GM19455 (cell line): ENCODE measurements around the gene STX2.
"Not testable (repeated sequence)": the region's sequence is repeated elsewhere in the genome, so short reads cannot be mapped to it uniquely, and the experiment has no call there.

Experiments used
- ATAC-seq: cut with Tn5 transposase; IDR thresholded peaks from one replicate; pipeline ENCODE4 v1.9.1; 2021; ENCODE audit not compliant: unreplicated experiment

STX2 gene

DNA sequence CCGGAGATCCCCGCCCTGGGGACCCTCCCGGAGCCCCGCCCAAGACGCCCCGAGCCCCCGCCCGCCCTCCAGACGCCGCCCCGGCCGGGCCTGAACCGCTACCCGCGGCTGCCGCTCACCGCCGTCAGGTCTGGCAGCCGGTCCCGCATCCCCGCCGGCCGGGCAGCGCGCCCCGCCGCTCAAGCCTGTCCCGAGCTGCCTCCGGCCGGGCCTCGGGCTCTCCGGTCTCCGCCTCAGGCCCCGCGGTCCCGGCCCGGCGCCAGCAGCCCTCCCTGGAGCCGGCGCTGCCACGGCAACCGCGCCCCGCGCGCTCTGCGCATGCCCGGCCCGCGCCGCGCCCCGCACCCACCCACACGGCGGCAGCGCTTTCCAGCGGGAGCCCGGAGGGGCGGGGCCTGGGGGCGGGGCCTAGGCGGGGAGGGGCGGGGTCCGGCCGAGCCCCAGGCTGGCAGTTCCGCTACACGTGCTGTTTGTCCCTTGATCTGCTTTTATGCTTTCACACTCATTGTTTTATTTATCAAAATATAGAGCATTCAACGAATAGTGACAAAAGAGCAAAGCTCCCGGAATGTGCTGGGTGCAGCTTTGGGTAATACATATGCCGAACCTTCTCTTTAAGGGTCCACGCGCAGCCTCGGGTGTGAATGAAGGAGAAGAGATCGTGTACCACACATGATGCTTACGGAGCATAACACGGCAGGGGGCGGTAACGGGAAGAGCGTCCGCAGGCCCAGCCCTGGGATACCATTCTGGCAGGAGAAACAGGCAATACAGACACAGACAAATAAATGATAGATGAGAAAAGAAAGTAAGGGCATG is at the start of gene STX2:
Gene STX2 (minus strand): TSS at position 300 of the 819 bp plus-strand sequence. CDS start 151 bp downstream, at position 149.
- peak; percentile 81 for ATAC-seq

GRCh38 chr12:130887190-130887589 is 48.1 kb upstream of the STX2 start:
- ATAC-seq = not testable (repeated sequence)

DNA sequence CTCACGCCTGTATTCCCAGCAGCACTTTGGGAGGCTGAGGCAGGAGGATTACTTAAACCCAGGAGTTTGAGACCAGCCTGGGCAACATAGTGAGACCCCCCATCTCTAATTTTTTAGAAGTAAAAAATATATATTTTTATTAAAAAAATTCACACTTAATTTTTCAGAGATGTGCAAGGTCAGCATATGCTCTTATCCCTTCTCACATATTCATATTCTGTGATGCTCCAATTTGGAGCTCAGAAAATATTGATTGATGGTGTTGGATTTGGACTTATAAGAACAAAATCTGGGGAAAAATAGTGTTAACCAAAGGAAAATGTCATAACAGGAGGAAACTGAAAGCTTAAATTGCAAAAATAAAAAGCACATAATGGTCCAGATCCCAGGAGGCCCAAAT is 42.5 kb upstream of the STX2 start:
- ATAC-seq = no peak

GRCh38 chr12:130881046-130881445 is 42.0 kb upstream of the STX2 start:
- no peak for ATAC-seq

GRCh38 chr12:130880411-130880885 is 41.4 kb upstream of the STX2 start:
- no peak for ATAC-seq

DNA sequence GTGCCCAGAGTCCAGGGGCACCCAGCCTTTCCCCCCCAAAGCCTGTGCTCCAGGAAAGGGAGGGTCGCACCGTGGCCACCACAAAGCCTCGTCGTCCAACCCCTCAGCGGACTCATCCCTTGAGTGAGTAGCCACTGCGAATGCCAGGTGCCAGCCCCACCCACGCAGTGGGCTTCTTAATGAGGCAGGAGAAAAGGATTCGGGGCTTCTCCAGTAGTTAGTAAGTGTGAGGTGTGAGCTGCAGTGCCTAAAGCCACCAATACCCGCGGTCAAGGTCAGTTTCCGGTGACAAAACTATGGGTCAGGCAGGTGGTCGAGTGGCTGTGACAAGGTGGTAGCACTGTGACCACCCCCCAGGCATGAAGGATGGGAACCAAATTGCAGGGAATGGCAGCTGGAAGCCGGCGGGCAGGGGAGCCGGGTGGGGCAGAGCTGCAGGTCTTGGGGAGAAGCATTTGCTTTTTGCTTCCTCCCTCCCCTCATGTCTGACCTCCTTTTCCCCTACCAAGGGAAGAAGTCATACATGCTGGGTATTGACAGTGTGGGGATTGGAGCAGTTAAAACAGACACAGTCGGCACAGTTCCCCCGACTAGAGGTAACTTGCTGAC is 40.8 kb upstream of the STX2 start:
- no peak for ATAC-seq

- peak; percentile 67 for ATAC-seq
These were observed 40.2 kb upstream of the STX2 start for GRCh38 chr12:130879212-130879686.

DNA sequence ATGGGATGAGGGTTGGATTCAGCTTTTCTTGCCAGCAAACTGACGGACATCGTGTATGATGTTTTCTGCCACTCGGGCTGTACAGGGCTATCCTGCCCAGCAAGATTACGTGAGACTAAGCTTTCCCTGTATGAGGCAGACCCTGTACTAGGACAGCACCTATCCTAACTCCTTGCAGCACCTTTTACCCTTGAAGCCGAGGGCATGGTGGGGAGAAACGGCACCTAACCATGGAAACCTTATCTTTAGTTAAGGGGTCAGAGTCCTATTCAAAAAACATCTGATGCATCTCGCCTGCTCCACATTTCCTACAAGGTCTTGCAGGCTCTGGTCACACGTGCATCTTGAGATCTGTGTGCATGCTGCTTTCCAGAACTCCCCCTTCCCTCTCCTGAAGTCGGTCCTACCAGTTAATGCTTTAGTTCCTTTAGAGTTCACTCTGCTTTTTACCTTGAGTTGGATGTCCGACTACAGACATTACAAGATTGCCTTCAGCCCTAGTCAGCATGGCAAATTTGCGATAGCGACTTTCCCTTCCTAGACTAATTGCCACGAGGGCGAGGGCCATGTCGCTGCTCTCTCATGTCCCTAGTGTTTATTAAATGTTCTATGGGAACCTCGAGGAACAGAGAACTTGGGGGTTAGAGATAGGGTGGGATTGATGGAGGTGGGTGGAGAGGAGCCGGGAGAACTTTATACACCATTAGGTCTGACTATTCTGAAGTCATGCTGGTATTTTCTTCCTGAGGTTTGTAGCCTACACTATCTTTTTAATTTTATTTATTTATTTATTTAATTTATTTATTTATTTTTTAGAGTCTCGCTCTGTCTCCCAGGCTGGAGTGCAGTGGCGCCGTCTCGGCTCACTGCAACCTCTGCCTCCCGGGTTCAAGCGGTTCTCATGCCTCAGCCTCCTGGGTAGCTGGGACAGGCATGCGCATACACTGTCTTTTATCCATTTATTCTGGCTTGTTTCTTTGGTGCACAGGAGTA is 39.4 kb upstream of the STX2 start:
- no peak for ATAC-seq

DNA sequence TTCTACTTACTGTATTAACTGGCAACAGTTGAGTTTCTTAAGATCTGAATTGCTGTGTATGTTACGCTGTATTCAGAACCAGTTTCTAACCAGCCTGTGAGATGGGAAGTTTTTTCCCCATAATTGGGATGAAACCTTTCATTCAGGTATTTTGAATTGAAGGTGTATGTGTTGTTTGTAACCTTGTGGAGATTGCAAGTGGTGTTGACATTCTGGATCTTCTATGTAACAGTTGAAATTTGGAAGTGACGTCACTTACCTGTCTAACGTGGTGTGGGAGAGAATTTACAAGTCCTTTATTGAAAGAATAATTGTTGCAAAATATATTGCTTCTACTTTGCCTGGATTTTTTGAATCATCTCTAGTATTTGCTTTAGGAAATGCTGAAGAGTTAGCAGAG is 38.3 kb upstream of the STX2 start:
- ATAC-seq = no peak

DNA sequence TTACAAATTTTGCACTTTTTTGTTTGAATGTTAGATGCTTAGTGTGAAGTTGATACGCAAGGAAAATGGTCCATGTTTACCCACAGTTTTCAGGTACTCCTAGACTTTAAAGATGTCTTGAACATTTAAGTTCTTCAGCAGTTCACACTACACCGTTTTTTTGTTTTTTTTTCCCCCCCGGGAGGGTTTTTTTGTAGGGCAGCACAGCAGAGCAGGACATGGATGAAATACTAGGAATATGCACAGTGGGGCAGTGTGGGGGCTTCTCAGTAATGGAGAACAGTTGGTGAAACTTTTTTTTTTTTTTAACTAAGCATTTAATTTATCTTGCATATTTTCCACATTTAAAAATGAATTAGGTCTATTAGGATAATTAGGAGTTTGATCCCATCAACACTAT is 37.7 kb upstream of the STX2 start:
- no peak for ATAC-seq

DNA sequence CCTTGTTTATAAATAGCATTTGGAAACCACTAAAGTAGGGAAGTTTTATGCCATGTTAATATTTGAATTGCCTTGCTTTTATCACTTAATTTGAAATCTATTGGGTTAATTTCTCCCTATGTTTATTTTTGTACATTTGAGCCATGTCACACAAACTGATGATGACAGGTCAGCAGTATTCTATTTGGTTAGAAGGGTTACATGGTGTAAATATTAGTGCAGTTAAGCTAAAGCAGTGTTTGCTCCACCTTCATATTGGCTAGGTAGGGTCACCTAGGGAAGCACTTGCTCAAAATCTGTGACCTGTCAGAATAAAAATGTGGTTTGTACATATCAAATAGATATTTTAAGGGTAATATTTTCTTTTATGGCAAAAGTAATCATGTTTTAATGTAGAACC is 37.2 kb upstream of the STX2 start:
- ATAC-seq = no peak

DNA sequence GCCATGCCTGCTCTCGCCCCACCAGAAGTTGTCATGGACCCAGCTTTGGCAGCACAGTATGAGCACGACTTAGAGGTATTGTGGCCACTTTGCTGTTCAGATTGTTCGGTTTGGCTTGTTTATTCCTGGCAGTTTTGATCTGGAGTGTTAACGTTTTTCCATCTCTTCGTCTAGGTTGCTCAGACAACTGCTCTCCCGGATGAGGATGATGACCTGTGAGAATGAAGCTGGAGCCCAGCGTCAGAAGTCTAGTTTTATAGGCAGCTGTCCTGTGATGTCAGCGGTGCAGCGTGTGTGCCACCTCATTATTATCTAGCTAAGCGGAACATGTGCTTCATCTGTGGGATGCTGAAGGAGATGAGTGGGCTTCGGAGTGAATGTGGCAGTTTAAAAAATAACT is 36.7 kb upstream of the STX2 start:
- not testable (repeated sequence) for ATAC-seq

DNA sequence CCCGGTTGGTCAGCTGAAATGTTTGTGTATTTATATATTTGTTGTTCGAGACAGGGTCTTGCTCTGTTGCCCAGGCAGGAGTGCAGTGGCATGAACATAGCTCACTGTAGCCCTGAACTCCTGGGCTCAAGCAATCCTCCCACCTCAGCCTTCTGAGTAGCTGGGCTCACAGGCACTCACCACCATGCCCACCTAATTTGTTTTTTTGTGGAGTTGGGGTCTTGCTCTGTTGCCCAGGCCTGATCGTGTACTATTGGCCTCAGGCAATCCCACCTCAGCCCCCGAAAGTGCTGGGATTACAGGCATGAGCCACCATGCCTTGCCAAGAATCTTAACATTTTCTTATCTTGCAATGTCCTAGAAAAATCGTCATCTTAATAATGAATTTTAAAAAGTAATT is 36.1 kb upstream of the STX2 start:
- ATAC-seq = no peak

DNA sequence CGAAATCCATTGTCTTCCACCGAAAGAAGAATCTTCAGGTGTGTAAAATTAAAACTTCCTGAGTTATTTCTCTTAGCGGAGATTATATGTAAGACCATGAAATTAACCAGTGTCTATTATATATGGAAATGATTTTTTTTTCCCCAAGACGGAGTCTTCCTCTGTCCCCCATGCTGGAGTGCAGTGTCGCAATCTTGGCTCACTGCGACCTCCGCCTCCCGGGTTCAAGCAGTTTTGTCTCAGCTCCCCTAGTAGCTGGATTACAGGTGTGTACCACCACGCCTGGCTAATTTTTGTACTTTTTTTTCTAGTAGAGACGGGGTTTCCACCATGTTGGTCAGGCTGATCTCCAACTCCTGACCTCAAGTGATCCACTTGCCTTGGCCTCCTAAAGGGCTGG is 35.6 kb upstream of the STX2 start:
- no peak for ATAC-seq

DNA sequence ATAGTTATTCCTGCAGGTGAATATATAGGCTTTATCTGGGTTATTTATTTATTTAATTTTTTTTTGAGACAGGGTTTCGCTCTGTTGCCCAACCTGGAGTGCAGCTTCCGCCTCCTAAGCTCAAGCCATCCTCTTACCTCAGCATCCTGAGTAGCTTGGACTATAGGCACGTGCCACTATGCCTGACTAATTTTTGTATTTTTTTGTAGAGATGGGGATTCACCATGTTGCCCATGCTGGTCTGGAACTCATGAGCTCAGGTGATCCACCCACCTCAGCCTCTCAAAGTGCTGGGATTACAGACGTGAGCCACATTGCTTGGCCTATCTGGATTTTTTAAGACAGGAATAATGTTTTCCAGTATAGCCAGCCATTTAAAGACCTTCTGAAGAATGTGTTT is 34.8 kb upstream of the STX2 start:
- no peak for ATAC-seq

DNA sequence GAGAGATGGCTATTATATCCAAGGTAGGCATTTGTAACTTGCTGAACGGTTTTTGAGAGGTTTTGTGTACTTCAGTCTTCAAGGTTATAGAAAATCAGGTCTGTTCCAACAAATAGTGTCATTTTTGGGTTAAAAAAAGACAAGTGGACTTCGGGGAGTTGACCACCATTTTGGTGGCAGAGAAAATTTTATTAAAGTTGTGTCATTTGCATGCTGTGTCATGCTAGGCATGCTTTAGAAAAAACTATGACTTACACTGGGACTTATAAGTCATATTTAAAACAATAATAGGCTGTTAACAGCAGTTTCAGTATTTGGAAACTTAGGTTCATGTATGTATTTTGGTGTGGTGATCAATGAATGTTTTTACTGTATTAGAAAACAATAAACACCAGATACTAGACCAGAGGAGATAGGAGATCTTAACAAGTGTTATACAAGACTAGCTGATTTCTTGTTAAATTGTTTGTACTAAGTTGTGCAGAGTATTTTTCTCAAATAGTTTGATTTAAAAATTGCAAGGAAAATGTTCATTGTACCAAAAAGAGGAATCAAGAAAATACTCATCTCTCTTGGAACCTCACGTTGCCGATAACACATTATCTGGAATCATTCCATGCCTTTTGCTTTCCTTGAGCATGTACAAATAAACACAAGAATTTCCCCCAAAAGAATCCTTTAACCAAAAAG is 34.2 kb upstream of the STX2 start:
- ATAC-seq = no peak

DNA sequence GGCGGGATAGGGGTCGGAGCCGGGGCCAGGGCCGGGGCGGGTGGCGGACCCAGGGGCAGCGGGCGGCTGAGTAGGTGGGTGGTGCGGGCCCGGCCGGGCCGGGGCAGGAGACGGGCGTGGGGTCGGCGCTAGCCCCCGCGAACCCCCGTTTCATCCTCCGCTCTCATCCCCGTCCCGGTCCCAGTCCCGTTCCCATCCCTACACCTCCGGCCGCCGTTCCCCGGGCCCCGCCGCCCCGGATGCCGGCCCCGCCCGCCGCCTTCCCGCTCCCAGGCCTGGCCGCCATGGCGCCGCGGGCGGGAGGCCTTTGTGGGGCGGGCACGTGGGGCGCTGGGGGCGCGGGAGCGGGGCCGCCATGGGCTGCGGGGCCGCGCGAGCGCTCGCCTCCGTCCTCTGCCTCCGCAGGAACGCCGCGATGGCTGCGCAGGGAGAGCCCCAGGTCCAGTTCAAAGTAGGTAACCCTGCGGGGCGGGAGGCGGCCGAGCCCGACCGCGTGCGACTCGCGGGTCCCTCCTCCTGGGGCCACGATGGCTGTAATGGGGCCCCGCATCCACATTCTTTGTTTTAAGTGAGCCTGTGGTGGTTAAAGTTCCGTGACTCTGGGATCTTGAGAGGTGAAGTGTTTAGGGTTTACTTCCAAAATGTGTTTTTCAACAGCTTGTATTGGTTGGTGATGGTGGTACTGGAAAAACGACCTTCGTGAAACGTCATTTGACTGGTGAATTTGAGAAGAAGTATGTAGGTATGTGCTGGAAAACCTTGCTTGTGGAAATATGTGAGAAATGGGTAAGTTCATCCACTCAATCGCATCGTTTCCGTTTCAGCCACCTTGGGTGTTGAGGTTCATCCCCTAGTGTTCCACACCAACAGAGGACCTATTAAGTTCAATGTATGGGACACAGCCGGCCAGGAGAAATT is 33.4 kb upstream of the STX2 start:
- ATAC-seq = peak; percentile 25

GRCh38 chr12:130871286-130872178 is 32.5 kb upstream of the STX2 start, which contains the start of gene RAN:
Gene RAN, plus strand, starts transcription at chr12:130872066. Its CDS starts 528 bp downstream, at chr12:130872594.
- ATAC-seq = peak; percentile 50
